Measurements from ENCODE around the gene DCDC2C.
A peak's percentile ranks its signal among the peaks of the same experiment; 100 is the strongest.

DCDC2C gene

DNA sequence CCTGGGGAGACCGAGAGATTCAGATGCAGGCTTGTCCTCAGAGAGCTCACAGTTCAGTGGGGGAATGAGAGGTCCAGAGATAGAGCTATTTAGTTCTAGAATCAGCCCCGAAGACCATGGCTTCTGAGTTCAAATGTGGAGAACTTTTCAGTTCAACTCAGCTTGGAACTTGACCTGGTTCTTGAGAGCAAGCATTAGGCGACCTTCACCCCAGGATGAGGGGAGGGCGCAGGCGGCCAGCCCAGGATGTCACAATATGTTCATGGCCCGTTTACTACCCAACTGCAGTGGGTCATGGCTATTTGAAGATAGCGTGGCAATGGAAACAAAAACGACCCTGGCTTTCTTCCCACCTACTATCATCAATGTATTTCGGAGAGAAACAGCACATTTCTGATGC is 33.8 kb downstream of the DCDC2C start:
- H3K4me3 ChIP-seq (ENCODE audit: low read length), result no peak overlapping the region
- DNase-seq (ENCODE audit: low read depth), result no peak
- TF ChIP-seq, protein P1, sequence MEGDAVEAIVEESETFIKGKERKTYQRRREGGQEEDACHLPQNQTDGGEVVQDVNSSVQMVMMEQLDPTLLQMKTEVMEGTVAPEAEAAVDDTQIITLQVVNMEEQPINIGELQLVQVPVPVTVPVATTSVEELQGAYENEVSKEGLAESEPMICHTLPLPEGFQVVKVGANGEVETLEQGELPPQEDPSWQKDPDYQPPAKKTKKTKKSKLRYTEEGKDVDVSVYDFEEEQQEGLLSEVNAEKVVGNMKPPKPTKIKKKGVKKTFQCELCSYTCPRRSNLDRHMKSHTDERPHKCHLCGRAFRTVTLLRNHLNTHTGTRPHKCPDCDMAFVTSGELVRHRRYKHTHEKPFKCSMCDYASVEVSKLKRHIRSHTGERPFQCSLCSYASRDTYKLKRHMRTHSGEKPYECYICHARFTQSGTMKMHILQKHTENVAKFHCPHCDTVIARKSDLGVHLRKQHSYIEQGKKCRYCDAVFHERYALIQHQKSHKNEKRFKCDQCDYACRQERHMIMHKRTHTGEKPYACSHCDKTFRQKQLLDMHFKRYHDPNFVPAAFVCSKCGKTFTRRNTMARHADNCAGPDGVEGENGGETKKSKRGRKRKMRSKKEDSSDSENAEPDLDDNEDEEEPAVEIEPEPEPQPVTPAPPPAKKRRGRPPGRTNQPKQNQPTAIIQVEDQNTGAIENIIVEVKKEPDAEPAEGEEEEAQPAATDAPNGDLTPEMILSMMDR (conservative IDR thresholded peaks at IDR 0.05; ENCODE audit: low read length), result no peak

DNA sequence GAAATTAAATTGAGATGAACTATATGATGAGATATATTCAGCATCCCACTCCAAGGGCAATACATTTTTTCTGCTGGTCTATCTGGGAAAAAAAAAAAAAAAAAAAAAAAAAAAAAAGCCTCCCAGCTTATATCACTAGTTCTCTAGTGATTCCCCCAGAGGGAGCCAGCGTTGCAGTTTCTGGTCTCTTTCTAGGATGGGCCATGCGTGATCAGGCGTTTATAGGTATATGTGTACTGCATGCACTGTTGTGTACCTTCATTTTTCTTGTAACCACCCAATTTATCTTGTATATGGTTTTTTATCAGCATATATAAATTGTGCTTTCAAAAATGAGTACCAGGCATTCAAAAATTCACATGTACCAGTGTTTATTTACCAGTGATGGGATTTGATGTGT is 35.1 kb downstream of the DCDC2C start:
- TF ChIP-seq, protein P1 (conservative IDR thresholded peaks at IDR 0.05; ENCODE audit: low read length), result peak; percentile 30
- no peak for DNase-seq (ENCODE audit: low read depth)
- H3K4me3 ChIP-seq (ENCODE audit: low read length), result no peak overlapping the region

DNA sequence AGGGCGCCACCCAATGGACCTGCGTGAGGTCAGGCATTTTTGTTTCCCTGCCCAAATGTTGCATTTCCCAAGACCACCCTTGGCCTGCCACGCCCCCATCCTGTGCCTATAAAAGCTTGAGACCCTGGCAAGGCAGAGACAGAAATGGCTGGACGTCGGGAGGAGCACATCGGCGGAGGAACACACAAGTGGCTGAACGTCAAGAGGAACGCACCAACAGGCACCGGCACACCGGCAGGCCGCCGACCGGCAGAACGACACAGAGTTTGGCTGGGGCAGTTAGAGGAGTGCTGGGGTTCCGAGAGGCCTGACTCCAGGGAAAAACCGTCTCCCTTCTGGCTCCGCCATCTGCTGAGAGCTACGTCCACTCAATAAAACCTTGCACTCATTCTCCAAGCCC is 35.9 kb downstream of the DCDC2C start:
- TF ChIP-seq, protein P1 (conservative IDR thresholded peaks at IDR 0.05; ENCODE audit: low read length), result no peak
- no peak overlapping the region for H3K4me3 ChIP-seq (ENCODE audit: low read length)
- no peak for DNase-seq (ENCODE audit: low read depth)

DNA sequence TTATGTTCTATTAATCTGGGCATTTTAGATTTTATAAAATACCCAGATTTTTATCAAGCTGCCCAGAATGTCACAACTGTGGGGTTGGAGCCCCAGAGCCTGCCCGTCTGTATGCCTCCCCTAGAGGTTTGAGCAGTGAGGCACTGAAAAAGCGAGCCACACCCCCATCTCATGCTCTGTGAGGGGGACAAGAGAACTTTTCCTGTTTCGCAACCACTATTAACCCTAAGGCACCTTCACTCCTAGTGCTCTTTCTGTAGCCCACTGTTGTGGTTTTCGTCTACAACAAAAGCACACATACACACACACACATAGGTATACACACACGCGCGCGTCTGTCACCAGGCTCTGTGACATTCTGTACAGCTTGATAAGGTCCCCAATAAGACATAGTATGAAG is 38.0 kb downstream of the DCDC2C start:
- no peak for DNase-seq (ENCODE audit: low read depth)
- H3K4me3 ChIP-seq (ENCODE audit: low read length), result no peak overlapping the region
- TF ChIP-seq, protein P1 (conservative IDR thresholded peaks at IDR 0.05; ENCODE audit: low read length), result no peak

DNA sequence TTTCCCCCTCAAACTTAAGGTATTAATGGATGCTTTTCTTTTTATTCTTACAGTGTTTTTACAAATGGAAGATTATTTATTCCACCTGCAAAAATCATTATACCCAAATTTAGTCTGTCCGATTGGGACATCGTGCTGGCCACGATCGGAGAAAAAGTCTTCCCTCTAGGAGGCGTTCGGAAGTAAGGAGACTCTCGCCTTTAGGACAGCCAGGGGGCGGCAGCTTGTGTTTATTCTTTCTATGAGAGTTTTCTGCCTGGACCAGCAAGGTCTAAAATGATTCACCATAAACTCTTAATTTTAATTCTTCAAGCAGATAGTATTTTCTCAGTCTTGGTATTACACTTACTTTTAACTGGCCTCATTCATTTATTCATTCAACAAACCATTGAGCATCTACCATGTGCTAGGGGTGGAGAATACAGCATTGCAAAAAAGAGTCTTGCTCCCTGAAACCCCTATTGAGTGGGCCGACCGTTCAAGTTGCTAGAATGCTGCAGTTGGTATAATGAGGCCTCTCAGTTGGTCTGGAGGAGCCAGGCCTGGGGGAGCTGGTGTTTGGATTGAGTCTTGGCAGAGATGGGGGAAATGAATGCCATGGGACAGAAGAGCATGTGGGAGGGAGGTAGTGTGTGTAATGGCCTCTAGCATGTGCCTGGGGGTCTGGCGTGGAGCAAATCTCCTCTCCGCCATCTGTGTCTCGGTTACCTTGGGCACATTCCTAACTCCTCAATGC is 38.7 kb downstream of the DCDC2C start:
- H3K4me3 ChIP-seq (ENCODE audit: low read length), result no peak overlapping the region
- TF ChIP-seq, protein P1 (conservative IDR thresholded peaks at IDR 0.05; ENCODE audit: low read length), result no peak
- no peak for DNase-seq (ENCODE audit: low read depth)

DNA sequence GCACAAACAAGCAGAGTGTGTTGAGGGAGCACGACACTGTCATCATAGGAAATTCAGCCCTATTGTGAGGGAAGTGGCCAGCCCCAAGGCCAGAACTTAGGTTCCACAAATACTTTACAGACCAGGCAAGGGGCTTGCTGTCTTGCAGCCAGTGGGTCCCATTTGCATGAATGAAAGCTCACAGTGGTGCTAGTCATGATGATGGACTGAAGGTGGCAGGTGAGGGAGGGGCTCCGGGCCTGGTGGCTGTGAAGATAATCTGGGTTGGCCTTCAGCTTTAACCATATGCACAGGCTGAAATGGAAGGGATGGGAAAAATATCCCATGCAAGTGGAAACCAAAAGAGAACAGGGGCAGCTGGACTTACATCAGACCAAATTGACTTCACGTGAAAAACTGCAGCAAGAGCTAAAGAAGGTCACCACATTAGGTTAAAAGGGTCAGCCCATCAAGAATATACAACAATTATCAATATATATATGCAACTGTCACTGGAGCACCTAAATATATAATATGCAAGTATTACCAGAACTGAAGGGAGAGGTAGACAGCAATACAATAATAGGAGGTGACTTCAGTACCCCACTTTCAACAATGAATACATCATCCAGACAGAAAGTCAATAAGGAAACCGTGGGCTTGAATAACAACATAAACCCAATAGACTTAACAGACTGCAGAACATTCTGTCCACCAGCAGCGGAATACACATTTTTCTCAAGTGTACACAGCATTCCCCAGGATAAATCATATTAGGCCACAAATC is 39.6 kb downstream of the DCDC2C start:
- DNase-seq (ENCODE audit: low read depth), result no peak
- no peak overlapping the region for H3K4me3 ChIP-seq (ENCODE audit: low read length)
- TF ChIP-seq, protein P1 (conservative IDR thresholded peaks at IDR 0.05; ENCODE audit: low read length), result no peak

All from AG10803 (cell line).